ENCODE results near the gene ANGPTL2. TPM values are rescaled to one million over a fixed set of nuclear protein-coding genes. Genes with fewer than 3 reads are reported as not detected.

The ANGPTL2 gene
- total and polyA plus RNA-seq, 2 of the 4 experiments (the other 2 are of a cell fraction) = 9.5 to 25.1 TPM

DNA sequence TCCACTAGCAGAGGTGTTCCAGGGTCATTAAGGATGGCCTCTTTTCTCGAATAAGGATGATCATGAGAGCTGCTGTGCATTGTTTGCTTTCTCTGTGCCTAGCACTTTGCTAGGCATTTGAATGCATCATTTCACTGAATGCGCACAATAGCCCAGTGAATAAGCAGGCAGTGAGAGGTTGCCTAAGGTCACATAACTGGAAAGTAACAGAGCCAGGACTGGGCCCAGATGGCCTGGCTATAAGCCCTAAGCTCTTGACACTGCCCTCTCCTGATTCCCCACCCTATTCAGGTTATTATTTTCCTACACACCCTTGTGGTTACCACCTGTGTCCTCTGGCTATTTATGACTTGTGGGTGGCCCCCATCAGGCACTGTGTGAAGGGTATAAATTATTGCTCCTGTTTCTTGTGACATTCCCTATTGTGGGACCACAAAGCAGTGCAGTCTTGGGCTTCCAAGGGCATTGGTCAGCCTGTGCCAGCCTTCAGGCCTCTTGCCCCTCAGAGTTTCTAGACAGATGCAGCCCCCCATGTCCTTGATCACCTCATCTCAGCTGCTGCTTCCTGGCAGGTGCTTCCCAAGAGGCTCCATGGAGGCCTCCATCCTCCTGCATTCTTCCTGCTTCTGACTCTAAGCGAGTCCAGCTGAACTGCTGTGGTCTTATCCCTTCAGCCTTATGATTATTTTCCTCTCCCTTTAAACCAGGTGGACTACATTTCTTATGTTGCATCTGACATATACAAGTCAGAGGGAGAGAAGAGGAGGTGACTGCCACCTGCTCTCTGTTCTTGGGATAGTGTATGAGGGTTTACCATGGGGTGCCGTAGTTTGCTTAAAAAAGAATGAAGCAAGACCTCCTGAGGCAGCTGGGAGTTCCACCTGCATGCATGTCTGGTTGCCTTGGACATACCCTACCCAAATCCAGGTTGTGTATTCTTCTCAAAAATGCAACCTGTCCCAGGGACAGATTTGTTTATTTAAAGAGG lies 47.6 kb downstream of the ANGPTL2 start (continued):
- no peak for TF ChIP-seq ELK1 (IDR thresholded peaks at IDR 0.05; ENCODE audit: borderline replicate concordance, low read depth, low read length)

DNA sequence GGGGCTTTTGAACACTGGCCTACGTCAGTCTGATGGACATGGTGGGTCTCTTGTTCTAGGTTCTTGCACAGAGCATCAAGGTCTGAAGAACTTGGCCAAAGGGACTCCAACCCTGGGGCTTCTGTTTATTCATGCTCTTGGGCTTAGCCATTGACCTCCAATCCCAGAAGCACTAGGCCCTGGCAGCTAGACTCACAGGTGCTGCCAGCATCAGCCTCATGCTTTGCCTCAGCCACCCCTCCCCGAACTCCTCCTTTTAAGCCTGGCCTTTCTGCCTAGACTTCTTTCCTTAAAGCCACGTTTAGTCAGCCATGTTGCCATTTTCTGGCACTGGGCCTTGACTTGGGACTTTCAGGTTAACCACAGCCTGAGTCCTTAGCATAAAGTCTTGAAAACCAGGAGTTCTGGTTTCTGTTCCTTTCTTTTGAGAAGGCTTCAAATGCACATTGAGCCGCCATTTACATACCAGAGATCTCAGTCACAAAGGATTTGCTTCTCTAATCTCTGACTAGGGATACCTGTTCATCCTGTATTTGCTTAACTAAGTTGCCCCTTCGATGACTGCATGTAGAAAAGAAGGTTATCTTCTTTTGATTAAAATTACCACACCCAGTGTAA lies 54.7 kb downstream of the ANGPTL2 start:
- Histone ChIP-seq H3K9me3 (ENCODE audit: control insufficient read depth, insufficient read depth, low read length) (peaks cover 3% of the 10 kb centered on the region; the same call in 1 of the 2 replicates), H3K36me3 (ENCODE audit: control insufficient read depth, insufficient read depth, low read length) (no peaks in the 10 kb centered on the region), H2AFZ (replicated peaks; ENCODE audit: low read length, poor library complexity) (no peak overlapping the region), H2BK20ac (ENCODE audit: low read depth, low read length) (0 out of 2 replicates have a peak overlapping the region, but pooled peaks have one; percentile 8), H3K4me3 (ENCODE audit: insufficient read depth, low read depth, low read length) (no peak overlapping the region), H3K4me1 (ENCODE audit: control insufficient read depth, insufficient read depth, low read length) (peaks cover 12% of the 10 kb centered on the region), H4K5ac (ENCODE audit: low read depth, low read length) (no peak overlapping the region), H3K9me1 (ENCODE audit: insufficient read depth, low read length) (peaks cover 14% of the 10 kb centered on the region), H2AK5ac (ENCODE audit: low read depth, low read length) (peak overlapping the region; percentile 31; the same call in 1 of the 2 replicates), H3K14ac (replicated peaks; ENCODE audit: low read depth, low read length) (no peak overlapping the region), H3K18ac (ENCODE audit: low read depth, low read length) (no peak overlapping the region), H3K4me2 (ENCODE audit: low read depth, low read length) (no peak overlapping the region), H2BK15ac (ENCODE audit: low read depth, low read length) (no peak overlapping the region), H3K23ac (ENCODE audit: low read depth, low read length) (no peak overlapping the region), H4K91ac (ENCODE audit: insufficient read depth, low read depth, low read length) (peak overlapping the region; percentile 34; the same call in 1 of the 2 replicates), H4K8ac (ENCODE audit: low read depth in 2 of 2, low read length in 2 of 2) (no peak overlapping the region), H3K56ac (ENCODE audit: extremely low read depth, insufficient read depth, low read length) (no peak overlapping the region), H3K9ac (ENCODE audit: low read depth, low read length) (no peak overlapping the region), H3K79me1 (ENCODE audit: low read depth in 1 of 2, low read length in 2 of 2) (no peaks in the 10 kb centered on the region; a peak in 1 of 4 replicates), H2BK120ac (ENCODE audit: low read depth, low read length) (no peak overlapping the region), H3K27me3 (ENCODE audit: control insufficient read depth, insufficient read depth, low read length) (no peaks in the 10 kb centered on the region), H2BK5ac (ENCODE audit: low read depth, low read length, poor library complexity, severe bottlenecking) (no peak overlapping the region), H3K27ac (ENCODE audit: insufficient read depth, low read length) (no peak overlapping the region), H2AK9ac (replicated peaks; ENCODE audit: low read depth, low read length, poor library complexity) (no peak overlapping the region), H3K4ac (ENCODE audit: low read depth, low read length) (0 out of 2 replicates have a peak overlapping the region, but pooled peaks have one; percentile 12), H4K20me1 (ENCODE audit: insufficient read depth, low read length) (no peaks in the 10 kb centered on the region)
- in situ Hi-C loops (cut with MboI; ENCODE audit: low sequenced_read_pairs) (no loop called here), intact Hi-C loops (cut with micrococcal nuclease) (no loop called here), dilution Hi-C loops (cut with HindIII; ENCODE audit: low sequenced_read_pairs, unreplicated experiment) (no loop called here)
- POLR2A ChIA-PET (ENCODE audit: unreplicated experiment) = no interaction called here
- no TSS peak for BruUV-seq (replicated peaks)
- CTCF ChIA-PET = no interaction called here
- no peak for ATAC-seq (ENCODE audit: low read depth)
- TF ChIP-seq POLR2A (IDR thresholded peaks at IDR 0.05; ENCODE audit: low read depth, low read length) (no peak), RFX5 (IDR thresholded peaks at IDR 0.05; ENCODE audit: low read depth, low read length) (no peak), NFE2L2 (IDR thresholded peaks at IDR 0.05; ENCODE audit: low read depth, low read length) (no peak), RCOR1 (IDR thresholded peaks at IDR 0.05; ENCODE audit: insufficient replicate concordance, low read length) (no peak)
- WGBS, 2 experiments (ENCODE audit: extremely low coverage in 2 of 2, insufficient read length in 1 of 2) = 80% methylated on average over 2 of the region's 5 CpGs; no CpG with 5 or more reads in 1 of the 2 experiments
- DNase-seq = no peak
